Cerebellar cortex (tissue), 1 donor: ENCODE data around the gene SYT12.
"Not testable (repeated sequence)": the region's sequence is repeated elsewhere in the genome, so short reads cannot be mapped to it uniquely, and the experiment has no call there.

Experiments
- DNase-seq: peaks from one replicate; pipeline ENCODE4 v3.0.0-alpha.2; 2015; ENCODE audit warnings: low spot score

Gene SYT12

DNA sequence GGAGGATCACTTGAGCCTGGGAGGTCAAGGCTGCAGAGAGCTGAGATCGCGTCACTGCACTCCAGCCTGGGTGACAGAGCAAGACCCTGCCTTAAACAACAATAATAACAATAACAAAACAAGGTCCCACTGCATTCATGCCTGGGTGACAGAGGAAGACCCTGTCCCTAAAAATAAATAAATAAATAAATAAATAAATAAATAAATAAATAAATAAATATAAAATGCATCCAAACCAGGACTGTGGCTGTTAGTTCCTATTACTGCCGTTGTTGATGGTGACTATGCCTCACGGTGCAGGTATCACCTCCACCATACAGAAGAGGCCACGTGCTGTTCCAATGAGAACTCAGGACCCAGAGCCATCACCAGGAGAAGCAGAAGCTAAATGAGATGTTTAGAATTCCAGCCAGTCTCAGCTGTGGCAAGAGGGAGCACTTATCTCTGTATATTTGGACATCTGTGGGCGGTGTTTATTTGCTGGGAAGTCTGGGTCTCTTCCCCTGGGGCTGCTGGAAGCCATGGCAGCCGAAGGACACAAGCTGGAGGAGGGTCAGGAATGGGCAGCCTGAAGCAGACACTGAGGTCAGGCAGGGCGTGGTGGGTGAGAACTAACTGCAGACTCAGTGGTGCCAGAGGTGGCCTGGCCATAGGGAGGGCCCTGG is 26.2 kb upstream of the SYT12 start:
- no peak for DNase-seq

DNA sequence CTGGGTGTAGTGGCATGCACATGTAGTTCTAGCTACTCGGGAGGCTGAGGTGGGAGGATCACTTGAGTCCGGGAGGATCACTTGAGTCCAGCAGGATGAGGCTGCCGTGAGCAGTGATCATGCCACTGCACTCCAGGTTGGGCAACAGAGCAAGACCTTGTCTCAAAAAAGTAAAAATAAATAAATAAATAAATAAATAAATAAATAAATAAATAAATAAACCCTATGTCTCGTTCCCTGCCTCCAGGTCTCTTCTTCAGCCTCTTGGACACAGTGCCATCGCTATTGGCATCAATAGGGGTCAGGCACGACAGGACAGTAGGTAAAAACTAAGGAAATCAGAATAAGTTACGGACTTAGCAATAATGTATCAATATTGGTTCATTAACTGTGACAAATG is 23.4 kb upstream of the SYT12 start:
- no peak for DNase-seq

DNA sequence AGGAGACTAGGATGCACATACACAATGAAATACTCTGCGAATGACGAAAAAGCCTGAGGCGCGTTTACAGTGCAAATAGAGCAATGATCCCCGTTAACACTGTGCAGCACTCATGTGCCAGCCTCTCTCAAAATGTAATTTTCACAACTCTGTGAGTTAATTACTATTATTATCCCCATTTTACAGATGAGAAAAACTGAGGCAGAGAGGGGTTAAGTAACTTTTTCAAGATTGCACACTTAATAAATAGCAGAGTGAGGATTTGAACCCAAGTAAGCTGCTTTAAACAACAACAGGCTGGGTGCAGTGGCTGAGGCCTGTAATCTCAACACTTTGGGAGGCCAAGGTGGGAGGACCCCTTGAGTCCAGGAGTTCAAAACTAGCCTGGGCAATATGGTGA is 21.6 kb upstream of the SYT12 start:
- DNase-seq, result no peak

DNA sequence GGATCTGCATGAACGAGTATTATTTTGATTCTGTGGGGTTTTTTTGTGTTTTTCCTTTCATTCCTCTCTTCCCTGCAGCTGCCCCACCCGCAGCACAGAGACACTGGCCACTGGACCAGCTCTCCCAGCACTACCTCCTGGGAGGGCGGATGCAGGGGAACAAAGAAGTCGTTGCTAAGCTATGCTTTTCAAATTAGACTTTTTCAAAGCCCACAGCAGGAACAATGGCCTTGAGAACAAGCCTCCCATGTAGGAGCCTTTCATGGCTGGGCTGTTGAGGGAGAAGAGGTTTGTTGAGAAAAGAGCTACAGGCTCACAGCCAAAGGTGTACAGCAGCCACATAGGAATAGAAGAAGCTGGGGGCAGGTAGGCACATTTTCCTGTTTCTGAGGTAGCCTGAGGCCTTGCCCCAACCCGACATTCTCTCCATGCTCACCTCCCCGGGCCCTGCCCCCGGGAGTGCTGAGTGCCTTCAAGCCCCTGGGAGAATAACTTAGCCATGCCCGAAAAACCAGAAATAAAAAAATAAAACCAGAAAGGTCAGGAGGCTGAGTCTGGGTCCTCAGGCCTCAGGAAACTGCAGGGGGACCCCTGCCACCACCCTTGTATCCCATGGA is 20.5 kb upstream of the SYT12 start:
- no peak for DNase-seq

DNA sequence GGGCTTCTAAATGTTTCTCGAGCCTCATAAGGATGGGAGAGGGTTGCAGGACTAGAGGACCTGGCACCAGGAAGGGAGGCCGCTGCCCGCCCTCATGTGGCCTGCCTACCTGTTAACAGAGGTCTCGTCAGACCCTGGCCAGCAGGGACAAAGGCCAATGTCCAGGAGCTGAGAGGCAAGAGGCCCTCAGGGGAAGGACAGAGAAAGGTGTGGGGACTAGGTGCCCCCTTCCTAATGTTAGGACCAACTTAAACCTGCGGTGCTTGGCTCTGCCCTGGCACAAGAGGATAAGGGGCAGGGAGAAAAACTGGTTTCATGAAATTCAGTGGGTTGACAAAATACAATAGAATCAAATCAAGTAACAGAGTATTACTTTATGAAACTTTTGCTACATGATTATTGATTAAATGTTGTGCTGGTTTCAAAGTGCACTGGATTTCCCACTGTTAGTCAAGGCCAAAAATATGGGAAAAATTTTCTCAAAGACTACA is 20.0 kb upstream of the SYT12 start:
- no peak for DNase-seq

DNA sequence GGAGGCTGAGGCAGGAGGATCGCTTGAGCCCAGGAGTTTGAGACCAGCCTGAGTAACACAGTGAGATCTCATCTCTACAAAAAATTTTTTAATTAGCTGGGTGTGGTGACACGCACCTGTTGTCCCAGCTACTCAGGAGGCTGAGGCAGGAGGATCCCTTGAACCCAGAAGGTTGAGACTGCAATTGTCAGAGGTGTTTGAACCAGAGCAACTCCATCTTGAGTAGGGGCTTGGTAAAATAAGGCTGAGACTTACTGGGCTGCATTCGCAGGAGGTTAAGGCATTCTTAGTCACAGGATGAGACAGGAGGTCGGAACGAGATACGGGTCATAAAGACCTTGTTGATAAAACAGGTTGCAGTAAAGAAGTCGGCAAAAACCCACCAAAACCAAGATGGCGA is 17.7 kb upstream of the SYT12 start:
- not testable (repeated sequence) for DNase-seq

DNA sequence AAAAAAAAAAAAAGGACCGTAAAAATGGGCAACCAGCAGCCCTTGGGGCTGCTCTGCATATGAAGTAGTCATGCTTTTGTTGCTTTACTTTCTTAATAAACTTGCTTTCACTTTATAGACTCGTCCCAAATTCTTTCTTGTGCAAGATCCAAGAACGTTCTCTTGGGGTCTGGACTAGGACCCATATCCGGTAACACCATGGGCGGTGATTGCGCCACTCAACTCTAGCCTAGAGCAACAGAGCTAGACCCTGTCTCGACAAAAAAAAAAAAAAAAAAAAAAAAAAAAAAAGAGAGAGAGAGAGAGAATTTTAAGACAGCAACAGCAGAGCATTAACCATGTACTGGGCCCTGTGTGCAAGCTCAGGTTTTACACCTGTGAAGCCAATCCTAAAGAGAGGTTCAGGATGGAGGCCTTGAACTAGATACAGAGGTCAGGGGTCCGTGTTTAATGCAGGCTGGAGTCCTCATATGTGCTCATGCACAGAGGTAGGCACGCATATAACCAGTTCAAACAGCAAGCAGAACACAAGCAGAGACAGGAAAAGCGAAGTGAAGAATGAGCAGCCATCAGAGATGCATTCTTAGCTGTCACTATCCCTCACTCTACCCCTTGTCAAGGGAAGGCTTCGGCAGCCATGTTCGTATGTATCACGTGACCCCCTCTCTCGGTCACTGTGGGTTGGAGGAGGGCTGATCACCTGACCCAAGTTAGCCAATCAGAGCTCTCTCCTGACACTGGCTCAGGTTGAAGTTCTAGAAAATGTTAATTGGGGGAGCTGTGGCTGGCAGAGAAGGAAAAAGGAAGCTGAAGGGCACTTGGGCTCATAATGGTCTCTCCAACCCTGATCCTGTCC is 16.7 kb upstream of the SYT12 start:
- DNase-seq, result peak; percentile 67

DNA sequence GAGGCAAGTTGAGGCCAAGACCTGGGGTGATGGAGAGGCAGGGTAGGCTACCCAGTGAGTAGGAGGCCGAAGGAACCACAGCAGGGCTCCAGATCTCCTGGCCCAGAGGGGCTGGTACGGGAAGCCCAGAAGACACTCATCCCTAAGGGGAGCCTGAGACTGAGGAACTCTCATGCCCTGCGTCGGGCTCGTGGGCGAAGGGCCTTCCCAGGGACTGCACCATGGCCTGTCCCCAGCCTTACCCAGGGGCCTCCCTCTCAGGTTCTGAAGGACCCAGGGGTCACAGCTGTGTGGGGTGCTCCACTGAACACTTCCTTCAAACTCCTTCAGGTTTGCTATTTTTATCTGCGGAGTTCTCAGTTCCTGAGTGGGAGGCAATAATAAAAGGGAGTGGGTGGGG is 15.8 kb upstream of the SYT12 start:
- DNase-seq, result no peak

DNA sequence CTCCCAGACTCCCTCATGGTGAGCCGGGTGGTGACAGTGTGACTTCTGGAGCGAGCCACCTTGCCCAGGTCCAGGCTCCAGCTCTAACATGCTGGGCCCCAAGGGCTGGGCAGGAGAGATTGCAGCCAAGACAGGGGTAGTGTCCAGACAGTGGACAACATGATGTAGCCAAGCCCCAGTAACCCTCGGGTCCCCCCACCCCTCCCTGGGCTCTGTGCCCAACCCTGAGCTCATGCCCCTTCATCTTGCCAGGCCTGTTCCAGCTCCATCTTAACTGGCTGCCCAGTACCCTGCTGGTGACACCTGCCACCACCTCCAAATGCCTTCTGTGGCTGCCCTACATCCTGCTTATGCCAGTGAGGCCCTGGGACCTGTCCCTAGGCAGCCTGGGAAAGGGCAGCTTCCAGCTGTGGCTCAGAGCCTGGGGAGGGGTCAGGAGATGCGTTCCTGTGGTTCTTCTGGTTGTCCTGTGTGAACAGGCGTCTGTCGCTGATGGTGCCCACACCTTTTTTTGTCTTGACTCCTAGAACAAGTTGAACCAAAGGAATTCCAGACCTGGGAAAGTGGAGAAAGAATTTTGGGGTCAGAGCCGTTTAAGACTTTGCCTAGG is 12.5 kb upstream of the SYT12 start:
- peak; percentile 94 for DNase-seq

DNA sequence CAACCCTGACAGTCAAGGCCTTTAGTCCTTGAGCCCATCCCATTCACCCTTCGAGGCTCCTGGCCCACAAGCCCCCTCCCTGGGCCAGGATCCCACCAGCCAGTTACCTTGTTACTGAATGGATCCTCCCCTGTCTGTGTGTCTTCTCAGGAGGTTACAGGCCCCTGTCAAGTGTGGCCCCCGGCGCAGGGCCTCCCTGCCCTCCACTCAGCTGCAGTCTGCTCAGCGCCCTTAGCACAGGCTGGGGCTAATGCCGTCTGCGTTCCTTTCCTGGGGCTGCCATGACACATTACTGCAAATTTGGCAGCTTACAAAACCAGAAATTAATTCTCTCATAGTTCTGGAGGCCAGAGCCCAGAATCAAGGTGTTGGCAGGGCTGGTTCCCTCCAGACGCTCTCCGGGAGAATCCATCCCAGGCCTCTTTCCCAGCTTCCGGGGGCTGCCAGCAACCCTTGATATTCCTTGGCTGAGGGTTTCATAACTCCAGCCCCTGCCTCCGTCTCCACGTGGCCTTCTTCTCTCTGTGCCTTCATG is 9.4 kb upstream of the SYT12 start:
- peak; percentile 58 for DNase-seq

DNA sequence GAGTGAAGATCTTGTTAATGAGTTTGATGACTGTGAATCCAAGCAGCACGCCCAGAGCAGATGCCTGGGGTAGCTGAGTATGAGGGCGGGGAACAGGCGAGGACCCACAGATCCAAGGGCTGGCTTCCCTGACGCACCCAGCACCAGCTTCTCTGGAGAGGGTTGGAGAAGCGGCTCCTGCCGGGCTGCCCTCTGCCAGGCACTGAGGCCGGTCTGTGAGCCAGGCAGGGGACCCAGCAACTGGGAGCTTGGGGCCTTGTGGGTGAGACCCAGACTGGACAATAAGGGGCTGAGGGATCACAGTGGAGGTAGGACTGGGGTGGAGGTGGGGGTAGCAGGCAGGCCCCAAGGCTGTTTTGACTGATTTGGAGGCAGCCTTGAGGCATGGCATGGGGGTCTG is 8.6 kb upstream of the SYT12 start:
- DNase-seq, result no peak

DNA sequence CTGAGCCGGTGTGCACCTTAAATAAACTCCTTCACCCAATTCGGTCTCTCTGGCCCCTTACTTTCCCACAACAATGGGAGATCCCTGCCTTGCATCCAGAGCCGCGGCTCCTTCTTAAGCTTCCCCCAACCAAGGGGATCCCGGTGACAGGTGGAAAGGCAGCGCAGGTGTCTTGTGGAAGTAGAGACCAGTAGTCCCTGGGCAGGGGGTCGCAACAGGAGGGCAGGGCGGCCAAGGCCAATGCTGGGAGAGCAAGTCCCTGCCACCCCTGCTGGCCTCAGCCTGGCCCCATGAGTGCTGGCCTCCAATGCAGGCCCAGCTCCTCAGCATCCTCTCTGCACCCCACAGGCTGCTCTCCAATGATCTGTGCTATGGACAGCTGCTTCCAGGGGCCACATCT is 7.9 kb upstream of the SYT12 start:
- no peak for DNase-seq

DNA sequence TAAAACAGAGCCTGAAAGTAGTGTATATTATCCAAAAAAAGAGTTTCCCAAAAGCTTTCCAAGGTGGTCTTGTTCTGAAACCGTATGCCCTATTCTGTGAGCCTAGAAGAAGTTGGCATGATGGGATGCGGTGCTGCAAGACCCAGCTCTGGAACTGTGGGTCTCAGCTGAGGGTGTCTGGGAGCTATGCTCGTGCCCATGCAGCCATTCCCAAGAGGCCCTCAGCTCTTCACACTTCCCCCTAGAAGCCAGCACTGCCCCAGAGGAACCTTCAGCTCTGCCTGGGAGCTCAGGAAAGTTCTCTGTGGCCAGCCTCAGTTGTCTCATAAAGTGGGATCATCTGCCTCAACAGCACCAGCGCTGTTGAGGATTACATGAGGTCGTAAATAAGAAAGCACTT is 6.4 kb upstream of the SYT12 start:
- no peak for DNase-seq

DNA sequence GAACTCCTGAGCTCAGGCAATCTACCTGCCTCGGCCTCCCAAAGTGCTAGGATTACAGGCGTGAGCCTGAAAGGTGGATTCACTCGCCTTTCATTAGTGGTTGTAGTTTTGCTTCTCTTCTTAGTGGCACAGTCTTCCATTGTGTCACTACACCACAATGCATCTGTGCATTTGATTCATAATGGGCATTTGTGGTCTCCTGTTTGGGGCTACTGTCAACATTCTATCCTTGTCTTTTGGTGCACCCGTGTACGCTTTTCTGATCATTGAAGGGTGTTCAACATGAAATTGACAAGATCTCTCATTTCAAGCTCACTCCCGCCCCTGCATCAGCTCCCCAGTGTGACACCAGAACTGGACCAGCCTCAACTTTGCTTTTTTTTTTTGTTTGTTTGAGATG is 2.0 kb upstream of the SYT12 start:
- DNase-seq, result no peak

DNA sequence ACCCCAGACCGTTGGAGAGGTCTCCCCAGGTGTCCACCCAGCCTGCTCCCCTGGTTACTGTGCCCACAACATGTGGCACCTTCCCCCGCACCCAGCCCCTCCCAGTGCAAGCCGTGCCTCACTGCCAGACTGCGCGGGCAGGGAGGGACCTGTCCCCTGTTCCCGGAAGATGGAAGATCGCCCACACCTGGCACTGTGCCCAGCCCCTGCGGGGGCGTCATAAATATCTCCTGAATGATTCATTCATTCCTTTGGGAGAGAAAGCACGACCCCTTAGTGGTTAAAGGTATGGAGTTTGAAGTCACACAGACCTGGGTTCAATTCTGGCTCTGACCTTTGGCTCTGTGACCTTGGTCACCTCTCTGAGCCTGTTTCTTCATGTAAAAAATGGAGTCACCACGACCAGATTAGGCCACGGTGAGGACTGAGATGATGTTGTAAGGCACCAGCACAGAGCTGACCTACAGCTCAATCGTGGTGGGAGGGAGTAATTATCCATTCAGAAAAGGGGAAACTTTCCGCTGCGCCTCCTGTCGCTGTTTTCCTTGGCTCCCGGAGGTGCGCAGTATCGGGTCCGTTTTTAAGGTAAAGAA is 497 bp upstream of the SYT12 start:
- no peak for DNase-seq

DNA sequence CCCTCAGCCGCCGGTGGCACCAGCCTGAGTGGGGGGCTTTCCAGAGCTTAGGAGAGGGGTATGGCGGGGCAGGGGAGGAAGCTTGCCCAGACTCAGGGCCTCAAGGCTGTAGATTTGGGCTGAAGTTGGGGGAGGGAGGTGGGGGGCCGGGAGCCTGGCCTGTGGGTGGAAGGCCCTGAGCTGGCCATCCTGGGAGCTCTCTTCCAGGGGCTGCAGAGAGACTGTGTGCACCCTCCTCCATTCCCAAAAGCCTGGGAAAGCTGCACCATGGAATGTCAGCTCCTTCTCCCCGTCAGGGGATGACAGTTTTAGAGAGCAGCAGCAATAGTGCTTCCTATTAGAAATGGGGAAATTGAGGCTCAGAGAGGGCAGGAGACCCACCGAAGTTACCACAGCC is 1.0 kb downstream of the SYT12 start:
- DNase-seq, result no peak

DNA sequence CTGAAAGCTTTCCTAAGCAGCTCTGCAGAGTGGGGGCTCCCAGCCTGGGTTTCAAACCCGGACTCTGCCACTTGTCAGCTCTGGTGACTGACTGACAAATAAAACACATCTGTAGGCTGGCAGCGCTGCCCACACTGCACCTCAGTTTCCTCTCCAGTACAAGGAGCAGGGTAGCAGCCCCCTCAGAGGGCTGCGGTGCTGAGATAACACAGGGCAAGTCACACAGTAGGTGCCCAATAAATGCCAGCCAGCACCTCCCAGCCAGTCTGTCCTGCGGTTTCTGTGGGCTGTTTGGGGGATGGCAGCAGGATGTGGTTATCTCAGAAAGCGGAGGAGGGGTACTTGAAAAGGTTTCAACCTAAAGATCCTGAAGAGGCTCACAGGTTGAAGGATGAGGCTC is 1.5 kb downstream of the SYT12 start:
- no peak for DNase-seq

DNA sequence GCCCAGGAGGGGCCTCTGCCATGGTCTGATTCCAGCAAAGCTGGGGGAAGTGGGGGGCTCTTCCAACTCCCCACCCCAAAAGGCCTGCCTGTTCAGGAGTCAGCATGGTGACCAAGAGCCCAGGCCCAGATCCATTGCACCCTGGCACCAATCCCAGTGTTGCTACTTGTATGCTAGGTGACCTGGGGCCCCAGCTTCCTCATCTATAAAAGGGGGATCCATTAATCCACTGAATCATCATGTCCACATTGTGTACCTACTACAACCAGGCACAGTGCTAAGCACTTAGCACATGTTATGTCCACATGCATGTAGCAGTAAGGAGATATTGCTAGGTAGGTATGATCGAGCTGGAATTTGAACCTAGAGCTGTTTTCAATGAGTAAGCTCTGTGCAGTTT is 2.0 kb downstream of the SYT12 start:
- DNase-seq, result peak; percentile 56

DNA sequence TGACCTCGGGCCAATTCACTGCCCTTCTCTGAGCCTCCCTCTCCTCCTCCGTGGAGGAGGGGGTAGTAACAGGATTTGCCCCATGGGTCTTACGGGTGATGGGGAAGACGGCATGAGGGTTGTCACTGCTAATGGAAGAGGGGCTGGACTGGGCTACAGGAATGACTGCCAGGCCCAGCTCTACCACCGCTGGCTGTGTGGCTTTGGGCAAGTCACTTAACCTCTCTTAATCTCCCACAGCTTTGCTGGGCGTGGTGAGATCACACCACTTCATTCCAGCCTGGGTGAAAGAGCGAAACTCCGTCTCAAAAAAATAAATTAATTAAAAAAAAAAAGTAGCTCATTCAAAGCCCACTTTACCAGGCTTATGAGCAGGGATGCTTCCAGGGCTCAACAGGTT is 2.8 kb downstream of the SYT12 start:
- DNase-seq, result no peak

DNA sequence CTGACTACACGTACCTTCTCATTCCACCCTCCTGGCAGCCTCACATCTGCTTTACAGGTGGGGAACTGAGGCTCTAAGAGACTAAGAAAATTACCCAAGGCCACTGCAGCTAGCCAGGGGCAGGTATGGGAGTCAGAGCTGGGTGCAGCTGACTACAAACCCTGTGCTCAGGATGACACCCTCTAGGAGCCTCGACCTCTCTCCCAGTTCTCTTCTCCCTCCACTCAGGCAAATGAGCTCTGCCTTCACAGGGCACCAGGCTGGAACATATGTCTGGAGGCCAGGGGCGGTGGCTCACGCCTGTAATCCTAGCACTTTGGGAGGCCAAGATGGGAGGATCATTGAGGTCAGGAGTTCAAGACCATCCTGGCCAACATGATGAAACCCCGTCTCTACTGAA is 4.0 kb downstream of the SYT12 start:
- DNase-seq, result no peak

DNA sequence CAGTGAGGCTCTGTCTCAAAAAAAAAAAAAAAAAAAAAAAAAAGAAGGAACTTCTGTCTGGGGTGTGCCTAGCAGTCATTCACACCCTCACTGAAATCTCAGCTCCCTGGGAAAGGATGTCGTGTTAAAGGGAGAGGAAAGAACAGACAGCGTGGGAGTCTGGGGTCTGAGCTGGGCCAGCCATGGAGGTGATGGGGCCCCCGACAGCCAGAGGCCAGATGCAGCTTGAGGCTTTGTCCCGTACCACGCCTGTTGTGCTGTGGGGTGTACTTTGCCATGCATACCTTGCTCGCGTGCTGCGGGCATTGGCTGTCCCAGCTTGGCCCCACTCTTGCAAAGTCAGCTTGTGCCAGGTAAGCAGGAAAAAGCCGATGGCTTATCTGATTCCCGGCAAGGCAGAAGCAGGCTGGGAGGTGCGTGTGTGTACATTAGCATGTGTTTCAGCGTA is 4.6 kb downstream of the SYT12 start:
- DNase-seq, result peak; percentile 67

DNA sequence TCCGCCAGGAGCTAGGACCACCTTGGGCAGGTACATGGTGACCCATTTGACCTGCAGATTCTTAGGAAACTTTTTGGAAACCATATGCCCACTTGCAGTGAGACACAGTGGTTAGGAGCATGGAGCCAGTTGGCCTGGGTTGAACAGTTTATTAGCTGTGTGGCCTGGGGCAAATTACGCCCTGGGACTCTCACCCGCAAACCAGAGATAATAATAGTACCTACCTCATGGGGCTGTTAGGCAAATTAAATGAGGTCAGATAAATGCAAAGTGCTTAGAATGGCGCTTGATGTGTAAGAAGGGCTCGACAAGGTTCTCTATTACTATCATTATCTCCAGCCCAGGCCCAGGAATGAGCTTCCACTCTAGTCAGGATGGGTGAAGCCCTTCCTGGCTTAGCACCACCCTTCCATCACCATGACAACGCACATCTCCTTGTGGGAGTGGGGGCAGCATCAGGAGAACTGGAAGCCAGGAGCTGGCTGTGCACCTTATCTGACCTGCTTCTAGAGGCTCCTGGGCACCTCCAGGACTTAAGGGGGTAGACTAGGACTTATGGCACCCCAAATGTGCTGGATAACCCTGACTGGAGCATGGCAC is 5.1 kb downstream of the SYT12 start:
- peak; percentile 52 for DNase-seq
